Occipital lobe (tissue), 2 donors: Measurements from ENCODE around the gene U2AF1L4. TPM values are rescaled to one million over a fixed set of nuclear protein-coding genes. Genes with fewer than 3 reads are reported as not detected.

Experiments used
- DNase-seq: peaks from one replicate; lab custom pipeline; 2025; lab: John Stamatoyannopoulos, UW
- total RNA-seq: library from RNA; depleted of rRNA; stranded (reverse); fragments of >200 nt; gene quantifications from one replicate; pipeline ENCODE4 v1.2.3, GENCODE V29; 2014

Gene U2AF1L4, protein sequence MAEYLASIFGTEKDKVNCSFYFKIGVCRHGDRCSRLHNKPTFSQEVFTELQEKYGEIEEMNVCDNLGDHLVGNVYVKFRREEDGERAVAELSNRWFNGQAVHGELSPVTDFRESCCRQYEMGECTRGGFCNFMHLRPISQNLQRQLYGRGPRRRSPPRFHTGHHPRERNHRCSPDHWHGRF
- 8.7 TPM for total RNA-seq

DNA sequence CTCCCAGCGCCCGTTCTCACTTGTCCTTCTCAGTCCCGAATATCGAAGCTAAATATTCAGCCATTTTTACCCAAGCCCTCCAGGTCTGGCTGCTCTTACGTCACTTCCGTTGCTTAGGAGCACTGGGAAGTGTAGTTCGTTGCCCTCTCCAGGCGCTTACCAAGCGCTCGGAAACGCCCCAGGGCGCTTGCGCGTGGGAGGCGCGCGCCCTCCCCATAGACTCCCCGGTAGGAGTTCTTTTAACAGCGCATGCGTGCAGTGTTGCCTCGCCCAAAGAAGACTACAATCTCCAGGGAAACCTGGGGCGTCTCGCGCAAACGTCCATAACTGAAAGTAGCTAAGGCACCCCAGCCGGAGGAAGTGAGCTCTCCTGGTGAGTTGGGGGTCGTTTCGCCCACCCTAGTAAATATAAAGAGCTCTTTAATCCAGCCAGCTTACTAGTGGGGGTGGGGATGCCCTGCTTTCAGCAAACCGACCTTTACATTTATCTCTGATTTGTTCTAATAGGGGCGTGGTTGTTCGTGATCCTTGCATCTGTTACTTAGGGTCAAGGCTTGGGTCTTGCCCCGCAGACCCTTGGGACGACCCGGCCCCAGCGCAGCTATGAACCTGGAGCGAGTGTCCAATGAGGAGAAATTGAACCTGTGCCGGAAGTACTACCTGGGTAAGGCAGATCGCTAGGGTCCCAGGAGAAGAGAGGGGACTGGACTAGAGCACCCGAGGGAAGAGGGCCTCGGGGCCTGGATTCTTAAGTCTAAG lies at the start of gene U2AF1L4, which contains the start of gene PSENEN:
Gene U2AF1L4, minus strand, starts transcription at position 91 of the 759 bp plus-strand sequence. Its CDS starts 27 bp downstream, at position 64.
Gene PSENEN, plus strand, starts transcription at position 324 of the 759 bp plus-strand sequence. Its CDS starts 280 bp downstream, at position 604.
- DNase-seq, result peak; percentile 97

DNA sequence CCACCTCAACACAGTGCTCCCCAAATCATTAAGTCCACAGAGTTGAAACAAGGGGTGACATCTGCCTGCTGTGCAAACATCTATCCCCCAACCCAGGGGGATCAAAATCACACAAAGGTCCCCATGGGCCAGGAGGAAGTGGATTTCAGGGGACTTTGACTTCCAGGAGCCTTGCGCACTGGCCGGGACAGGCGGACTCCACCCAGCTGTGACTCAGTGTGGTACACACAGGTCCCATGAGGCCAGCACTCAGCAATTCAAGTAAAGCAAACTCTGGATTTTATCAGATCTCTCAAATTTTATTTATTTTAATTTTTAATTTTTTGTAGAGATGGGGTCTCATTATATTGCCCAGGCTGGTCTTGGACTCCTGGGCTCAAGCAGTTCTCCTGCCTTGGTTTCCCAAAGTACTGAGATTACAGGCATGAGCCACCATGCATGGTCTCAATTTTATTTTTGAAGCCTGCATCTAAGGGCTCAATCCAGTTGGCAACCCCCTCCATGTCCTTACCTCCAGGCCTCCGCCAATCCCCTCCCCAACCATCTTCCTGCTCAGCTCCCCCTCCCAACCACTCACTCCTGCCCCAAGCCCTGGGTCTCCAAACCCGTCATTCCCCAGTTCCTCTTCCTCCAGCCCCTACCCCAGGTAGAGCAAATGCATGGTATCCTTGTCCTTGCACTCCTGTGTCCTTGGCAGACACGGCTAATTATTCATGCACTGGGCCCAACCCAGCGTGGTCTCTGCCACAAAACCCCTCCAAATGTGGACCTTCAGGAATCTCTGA lies 48.4 kb upstream of the U2AF1L4 start:
- DNase-seq, result no peak

DNA sequence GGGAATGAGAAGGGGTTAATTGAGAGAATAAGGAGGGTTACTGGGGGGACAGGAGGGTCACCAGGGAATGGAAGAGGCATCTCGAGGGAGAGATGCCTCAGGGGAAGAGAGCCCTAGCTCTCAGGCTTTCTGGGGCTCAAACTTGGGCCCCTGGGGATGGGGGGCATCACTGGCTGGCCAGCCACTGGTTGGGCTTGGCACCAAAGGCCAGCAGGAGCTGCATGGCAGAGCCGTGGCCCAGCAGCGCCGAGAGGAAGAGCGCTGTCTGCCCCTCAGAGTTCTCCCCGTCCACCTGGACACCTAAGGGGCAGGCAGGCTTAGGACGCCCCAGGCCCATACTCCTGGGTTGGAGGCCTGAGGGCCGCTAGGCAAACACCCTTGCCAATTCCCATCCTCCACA lies 47.7 kb upstream of the U2AF1L4 start:
- no peak for DNase-seq

DNA sequence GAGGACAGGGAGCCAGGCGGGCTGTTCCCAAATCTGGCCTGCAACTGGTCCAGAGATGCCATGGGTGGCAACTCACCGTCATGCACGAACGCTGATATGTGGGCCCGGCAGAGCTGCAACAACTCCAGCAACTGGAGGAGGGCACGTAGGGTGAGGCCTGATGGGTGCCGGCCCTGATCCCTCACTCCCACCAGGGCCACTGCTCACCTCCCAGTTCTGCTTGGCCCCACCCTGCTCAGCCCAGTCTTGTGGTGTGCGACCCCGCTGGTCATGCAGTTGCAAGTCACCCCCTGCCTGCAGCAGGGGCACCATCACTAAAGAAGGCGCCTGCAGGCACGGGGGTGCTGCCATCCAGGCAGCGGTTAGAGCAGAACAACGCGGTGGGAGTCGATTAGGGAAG lies 47.1 kb upstream of the U2AF1L4 start:
- DNase-seq, result no peak

DNA sequence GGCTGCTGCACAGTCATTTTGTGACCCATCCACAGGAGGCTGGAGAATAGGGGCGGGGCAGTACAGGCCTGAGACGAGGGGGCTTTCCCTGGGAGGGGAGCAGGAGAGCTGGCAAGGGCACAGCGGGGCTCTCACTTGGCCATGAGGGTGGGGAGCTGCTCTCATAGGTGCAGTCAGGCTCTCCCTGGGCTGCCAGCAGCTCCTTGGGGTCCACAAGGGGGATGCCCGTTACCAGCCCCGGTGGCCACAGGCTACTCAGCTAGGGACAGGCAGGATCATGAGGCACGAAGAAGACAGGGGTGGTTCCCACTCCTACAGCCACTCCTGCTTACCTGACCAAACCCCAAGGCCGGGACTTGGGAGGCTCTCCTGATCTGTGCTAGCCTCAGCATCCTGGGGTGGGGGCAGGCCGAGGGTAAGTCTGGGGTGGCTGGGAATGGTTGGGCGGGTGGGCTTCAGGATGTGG lies 46.6 kb upstream of the U2AF1L4 start:
- DNase-seq, result no peak

DNA sequence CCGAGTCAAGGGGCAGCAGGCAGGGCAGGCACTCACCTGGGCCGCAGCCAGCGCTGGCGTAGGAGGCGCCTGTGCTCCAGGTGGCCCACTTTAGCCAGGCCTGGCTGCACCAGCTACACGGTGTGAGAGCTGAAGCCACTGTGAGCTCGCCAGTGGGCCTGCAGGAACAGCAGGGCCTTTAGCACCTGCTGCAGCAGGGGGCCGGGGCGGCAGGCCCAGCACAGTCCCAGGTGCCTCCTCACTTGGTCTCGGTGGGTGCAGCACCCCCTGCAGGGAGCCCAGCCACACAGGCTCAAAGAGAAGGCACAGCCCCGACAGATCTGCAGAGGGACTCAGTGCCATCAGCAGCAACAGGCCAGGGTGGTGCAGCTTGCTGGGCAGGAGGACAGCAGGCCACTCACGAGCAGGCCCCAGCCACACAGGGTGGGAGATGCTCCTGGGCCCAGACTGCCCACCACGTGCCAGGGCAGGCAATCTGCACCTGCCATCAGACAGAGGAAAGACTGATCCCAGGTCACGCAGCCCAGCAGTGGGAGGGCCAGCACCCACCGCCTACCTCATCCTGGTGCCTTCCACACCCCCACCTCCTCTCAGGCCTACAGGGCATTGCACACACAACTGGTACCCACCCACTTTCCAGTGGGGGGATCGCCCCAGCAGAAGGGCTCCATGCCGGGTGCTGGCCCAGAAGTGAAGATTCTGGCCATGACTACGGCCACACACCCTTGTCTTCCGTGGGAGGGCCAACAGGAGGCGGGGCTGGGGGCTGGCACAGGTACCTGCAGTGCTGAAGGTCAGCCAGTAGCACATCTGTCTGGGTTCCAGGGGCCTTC lies 46.0 kb upstream of the U2AF1L4 start:
- DNase-seq, result no peak

DNA sequence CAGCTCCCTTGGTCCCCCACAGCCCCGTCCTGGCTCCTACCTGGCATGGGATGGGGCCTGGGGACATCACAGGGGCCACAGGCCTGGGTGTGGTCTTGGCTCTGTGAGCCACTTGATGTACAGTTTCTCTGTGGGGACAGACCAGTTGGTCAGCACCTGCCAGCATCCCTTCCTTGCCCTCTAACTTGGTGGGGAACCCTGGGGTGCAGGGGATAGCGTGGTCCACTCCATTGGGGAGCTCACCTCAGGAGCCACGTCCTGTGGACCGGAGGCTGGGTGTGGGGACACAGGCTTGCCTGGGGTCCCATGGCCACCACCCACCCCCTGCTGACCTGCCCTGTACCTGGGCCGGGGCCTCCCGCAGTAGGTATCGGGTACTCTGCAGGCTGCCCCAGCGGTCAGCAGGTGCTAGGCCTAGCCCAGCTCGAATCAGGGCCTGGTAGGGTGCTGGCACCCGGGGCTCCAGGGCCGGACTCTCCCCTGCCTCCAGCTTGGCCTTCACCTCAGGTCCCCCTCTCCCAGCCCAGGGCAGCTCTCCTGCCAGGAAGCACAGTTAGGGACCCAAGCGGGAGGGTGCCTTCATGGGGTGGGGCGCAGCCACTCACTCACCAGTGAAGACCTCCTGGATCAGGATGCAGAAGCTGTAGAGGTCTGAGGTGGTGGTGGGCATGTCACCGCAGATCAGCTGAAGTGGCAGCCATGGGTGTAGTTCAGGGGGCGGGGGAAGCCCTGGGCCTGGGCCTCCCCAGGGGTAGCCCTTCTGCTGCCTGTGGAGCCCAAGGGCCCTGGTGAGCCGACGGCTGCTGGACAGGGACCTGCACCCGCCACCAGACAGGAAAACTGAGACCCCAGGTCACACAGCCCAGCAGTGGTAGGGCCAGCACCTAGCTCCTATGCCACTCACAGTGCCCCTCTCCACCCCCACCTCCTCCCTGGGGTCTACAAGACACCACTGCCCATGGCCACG lies 45.0 kb upstream of the U2AF1L4 start:
- DNase-seq, result no peak

DNA sequence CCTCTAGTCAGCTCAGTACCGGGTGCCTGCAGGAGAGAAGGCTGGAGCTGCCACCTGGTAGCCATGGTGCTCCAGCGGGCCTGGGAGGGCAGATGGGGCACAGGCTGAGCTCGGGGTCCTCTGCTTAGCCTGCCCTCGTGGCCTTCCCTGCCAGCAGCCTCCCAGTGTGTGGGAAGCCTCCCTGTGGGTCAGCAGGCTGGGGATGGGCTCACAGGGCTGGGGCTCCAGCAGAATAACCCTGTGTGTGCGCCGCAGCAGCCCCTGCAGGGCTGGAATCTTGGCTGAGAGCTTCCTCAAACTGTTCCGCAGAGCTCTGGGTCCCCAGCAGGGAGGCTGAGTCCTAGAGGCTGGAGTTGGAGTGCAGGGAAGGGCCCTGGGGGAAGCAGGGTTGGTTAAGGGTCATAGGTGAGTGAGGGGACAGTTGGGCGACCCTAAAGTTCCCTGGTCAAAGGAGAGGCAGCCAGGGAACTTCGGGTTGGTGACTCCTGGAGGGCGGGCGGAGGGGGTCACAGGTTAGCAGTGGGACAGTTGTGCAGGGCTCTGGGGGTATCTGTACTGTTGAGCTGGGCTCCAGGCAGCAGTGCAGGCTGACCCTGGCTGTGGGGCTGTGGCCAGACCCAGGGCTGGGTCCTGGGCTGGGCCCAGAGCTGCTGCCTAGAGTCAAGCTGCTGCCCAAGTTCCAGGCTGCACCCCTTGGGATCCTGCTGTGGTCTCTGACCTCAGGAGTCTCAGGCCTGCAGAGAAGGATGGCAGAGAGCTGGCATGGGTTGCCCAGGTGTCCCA lies 44.2 kb upstream of the U2AF1L4 start:
- DNase-seq, result no peak

DNA sequence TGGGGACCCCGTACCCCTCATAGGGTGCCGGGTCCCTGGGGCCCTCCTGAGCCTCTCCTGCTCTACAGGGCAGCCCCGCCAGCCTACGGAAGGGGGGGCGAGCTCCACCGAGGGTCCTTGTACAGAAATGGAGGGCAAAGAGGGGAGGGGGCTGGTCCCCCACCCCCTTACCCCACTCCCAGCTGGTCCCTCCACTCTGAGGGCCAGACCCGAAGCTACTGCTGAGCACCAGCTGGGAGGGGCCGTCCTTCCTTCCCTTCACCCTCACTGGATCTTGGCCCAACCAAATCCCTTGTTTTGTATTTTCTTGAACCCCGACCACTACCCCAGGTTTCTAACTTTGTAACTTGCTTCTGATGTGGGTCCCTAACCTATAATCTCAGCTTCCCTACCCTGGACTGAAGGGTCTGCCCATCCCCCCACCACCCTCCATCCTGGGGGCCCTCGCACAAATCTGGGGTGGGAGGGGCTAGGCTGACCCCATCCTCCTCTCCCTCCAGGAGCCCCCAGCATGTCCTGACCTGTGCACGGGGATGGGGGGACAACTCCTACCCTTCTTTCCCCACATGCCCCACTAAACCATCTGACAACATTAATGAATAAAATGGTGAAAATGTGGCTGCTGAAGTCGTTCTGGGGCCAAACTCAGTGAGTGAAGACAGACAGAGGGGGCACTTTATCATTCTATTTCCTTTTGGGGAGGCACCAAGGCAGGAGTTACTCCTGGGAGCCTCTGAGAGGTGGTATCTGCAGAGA lies 43.2 kb upstream of the U2AF1L4 start:
- no peak for DNase-seq

DNA sequence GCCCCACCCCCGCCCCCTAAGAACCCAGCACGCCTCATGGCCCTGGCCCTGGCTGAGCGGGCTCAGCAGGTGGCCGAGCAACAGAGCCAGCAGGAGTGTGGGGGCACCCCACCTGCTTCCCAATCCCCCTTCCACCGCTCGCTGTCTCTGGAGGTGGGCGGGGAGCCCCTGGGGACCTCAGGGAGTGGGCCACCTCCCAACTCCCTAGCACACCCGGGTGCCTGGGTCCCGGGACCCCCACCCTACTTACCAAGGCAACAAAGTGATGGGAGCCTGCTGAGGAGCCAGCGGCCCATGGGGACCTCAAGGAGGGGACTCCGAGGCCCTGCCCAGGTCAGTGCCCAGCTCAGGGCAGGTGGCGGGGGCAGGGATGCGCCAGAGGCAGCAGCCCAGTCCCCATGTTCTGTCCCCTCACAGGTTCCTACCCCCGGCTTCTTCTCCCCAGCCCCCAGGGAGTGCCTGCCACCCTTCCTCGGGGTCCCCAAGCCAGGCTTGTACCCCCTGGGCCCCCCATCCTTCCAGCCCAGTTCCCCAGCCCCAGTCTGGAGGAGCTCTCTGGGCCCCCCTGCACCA lies 42.1 kb upstream of the U2AF1L4 start:
- DNase-seq, result no peak

DNA sequence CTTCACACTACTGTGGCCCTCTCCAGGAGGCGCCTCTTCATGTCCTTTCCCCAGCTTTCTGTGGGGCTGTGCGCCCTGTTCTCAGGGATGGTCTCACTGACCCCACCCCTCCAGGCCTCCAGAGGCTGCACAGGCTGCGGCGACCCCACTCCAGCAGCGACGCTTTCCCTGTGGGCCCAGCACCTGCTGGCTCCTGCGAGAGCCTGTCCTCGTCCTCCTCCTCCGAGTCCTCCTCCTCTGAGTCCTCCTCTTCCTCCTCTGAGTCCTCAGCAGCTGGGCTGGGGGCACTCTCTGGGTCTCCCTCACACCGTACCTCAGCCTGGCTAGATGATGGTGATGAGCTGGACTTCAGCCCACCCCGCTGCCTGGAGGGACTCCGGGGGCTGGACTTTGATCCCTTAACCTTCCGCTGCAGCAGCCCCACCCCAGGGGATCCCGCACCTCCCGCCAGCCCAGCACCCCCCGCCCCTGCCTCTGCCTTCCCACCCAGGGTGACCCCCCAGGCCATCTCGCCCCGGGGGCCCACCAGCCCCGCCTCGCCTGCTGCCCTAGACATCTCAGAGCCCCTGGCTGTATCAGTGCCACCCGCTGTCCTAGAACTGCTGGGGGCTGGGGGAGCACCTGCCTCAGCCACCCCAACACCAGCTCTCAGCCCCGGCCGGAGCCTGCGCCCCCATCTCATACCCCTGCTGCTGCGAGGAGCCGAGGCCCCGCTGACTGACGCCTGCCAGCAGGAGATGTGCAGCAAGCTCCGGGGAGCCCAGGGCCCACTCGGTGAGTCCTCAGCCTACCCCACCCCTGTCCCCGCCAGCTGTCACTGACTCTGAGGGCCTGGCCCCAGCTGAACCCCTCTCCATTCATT lies 41.3 kb upstream of the U2AF1L4 start:
- no peak for DNase-seq

DNA sequence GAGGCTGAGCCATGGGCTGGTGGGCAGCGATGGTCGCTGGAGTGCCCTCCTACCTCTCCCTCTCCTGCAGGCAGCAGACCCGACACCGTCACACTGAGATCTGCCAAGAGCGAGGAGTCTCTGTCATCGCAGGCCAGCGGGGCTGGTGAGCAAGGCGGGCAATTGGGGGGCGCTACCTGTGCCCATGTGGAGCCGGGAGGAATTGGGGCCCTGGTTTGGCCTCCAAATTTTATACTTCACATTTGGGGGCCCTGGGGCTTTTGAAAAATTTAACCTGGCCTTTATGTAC lies 40.1 kb upstream of the U2AF1L4 start:
- no peak for DNase-seq

DNA sequence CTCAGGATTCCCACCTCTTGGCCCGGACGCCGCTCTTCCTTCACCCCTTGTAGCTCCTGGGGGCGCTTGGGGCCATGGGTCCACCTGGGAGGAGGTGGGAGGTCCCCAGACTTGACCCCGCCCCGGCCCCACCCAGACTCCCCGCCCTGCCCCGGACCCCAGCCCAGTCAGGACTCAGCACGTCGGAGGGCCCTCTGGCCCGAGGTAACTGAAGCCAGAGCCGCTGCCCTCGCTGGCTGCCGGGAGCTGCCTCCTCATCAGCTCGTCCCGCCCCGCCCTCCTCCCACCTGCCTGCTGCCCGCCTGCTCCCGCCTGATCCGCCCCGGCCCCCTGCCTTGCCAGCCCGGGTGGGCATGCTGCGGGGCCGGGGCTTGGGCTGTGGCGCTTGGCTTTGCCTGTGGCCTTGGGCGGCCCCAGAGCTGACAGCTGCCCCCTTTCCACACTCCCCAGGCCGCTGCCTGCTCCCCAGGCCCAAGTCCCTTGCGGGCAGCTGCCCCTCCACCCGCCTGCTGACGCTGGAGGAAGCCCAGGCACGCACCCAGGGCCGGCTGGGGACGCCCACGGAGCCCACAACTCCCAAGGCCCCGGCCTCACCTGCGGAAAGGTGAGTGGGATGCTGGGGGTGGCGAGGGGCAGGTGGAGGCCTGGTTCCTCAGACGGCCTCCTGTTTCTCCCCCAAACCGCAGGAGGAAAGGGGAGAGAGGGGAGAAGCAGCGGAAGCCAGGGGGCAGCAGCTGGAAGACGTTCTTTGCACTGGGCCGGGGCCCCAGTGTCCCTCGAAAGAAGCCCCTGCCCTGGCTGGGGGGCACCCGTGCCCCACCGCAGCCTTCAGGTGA lies 39.5 kb upstream of the U2AF1L4 start:
- DNase-seq, result no peak

DNA sequence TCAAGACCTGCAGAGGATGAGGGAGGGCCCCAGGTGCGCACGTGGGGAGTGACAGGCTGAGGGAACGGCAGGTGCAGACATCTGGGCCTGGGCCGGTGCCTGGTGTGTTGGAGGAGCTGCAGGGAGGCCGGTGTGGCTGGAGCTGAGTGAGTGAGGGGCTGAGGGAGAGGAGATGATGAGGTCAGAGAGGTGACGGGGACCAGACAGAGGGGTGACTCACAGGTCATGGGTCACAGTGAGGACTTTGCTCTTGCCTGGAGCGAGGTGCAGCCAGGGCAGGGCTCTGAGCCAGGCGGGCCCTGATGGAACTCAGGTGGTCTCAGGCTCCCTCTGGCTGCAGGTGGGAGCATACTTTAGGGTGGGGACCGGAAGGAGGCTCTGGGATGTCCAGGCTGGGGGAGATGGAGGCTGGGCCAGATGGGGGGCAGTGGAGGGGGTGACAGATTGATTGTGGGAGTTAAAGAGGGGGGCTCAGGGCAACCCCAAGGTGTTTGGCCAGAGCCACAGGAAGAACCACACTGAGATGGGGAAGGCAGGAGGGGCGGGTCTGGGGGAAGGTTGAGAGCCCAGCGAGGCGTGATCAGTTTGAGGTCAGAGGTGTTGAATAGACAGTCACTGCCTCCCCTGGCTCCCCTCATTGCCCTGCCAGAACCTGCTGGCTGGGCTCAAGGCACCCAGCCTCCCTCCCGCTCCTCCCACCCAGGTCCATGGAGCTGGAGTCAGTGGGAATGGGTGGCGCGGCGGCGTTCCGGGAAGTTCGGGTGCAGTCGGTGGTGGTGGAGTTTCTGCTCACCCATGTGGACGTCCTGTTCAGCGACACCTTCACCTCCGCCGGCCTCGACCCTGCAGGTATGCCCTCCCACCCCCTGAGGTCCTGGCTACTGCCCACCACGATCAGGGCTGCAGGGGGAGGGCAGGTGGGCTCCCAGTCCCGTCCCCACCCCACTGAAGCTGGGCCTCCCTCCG lies 38.5 kb upstream of the U2AF1L4 start:
- DNase-seq, result no peak

DNA sequence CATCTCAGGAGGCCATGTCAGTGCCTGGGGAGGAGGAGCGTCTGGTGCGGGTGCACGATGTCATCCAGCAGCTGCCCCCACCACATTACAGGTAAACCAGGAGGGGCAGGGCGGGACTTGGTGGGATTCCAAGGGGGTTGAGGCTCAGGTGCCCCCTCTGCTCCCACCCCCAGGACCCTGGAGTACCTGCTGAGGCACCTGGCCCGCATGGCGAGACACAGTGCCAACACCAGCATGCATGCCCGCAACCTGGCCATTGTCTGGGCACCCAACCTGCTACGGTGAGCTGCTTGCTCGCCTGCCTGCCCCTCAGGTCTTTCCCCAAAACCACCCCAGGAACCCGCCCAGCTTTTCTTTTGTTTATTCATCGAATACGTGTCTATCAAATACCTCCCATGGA lies 37.4 kb upstream of the U2AF1L4 start:
- DNase-seq, result no peak
